Measurements from ENCODE around the gene CCDC85C. TPM values are rescaled to one million over a fixed set of nuclear protein-coding genes. Genes with fewer than 3 reads are reported as not detected.

Gene CCDC85C
- total and polyA plus RNA-seq, 10 of the 15 experiments (the other 5 are each of a cell fraction or from before 2014, with no cell fraction given), result 0.03 to 3.6 (median 1.1) TPM

GRCh38 chr14:99461411-99462085, 142.5 kb downstream of the CCDC85C start:
- SMC1A ChIA-PET (ENCODE audit: uncharacterized antibody, unreplicated experiment), result interaction anchor here (0.6 kb wide), 1 partner anchor 329 kb away, joined by 3 read pairs; no protein-coding TSS in a partner anchor
- TF ChIP-seq EGR1 (IDR thresholded peaks at IDR 0.05; ENCODE audit: borderline replicate concordance in 1 of 2, low read depth in 2 of 2, low read length in 2 of 2) (no peak), SRF (IDR thresholded peaks at IDR 0.05; ENCODE audit: low read depth in 2 of 2, low read length in 2 of 2) (no peak), HDAC6 (IDR thresholded peaks at IDR 0.05; ENCODE audit: unreplicated experiment) (no peak), RAD21 (IDR thresholded peaks at IDR 0.05; ENCODE audit: insufficient read depth, low read depth, low read length) (no peak), NBN (IDR thresholded peaks at IDR 0.05) (no peak), CUX1 (IDR thresholded peaks at IDR 0.05; ENCODE audit: insufficient replicate concordance, low read depth, low read length) (no peak), CEBPB (IDR thresholded peaks at IDR 0.05; ENCODE audit: borderline replicate concordance in 1 of 2, low read depth in 2 of 2, low read length in 2 of 2) (no peak), MTA2 (IDR thresholded peaks at IDR 0.05; ENCODE audit: low read depth) (no peak), IKZF1 (conservative IDR thresholded peaks at IDR 0.05) (no peak), NFXL1 (IDR thresholded peaks at IDR 0.05; ENCODE audit: borderline replicate concordance) (no peak), ASH2L (IDR thresholded peaks at IDR 0.05; ENCODE audit: borderline replicate concordance, low read depth) (no peak), NKRF (conservative IDR thresholded peaks at IDR 0.05) (no peak), USF2 (IDR thresholded peaks at IDR 0.05; ENCODE audit: borderline replicate concordance, low read depth, low read length) (no peak), NRF1 (conservative IDR thresholded peaks at IDR 0.05; ENCODE audit: low read depth, low read length) (no peak), SIN3A (IDR thresholded peaks at IDR 0.05; ENCODE audit: low read depth, low read length) (no peak), YBX1 (IDR thresholded peaks at IDR 0.05) (no peak), LARP7 (IDR thresholded peaks at IDR 0.05) (no peak)

More at GRCh38 chr14:99461411-99462085, 142.5 kb downstream of the CCDC85C start:
- Histone ChIP-seq H2AFZ (ENCODE audit: control insufficient read depth, low read depth, low read length) (no peak overlapping the region), H3K79me2 (ENCODE audit: control insufficient read depth, insufficient read depth, low read length) (no peaks in the 10 kb centered on the region), H3K36me3 (ENCODE audit: control insufficient read depth in 2 of 2, insufficient read depth in 2 of 2, low read length in 1 of 2) (peaks cover 23 to 38% of the 10 kb centered on the region in 2 experiments), H3K27me3 (replicated peaks in 1 of 2; ENCODE audit: control insufficient read depth in 2 of 2, insufficient read depth in 2 of 2, low read length in 1 of 2) (no peaks in the 10 kb centered on the region), H4K20me1 (ENCODE audit: control insufficient read depth, insufficient read depth) (no peaks in the 10 kb centered on the region), H3K27ac (ENCODE audit: control insufficient read depth, insufficient read depth) (no peak overlapping the region), H3K4me3 (no peak overlapping the region), H3K4me2 (ENCODE audit: control insufficient read depth, insufficient read depth) (no peak overlapping the region), H3K9ac (ENCODE audit: control insufficient read depth, insufficient read depth, low read length) (no peak overlapping the region), H3K4me1 (ENCODE audit: control insufficient read depth, insufficient read depth, low read length) (no peaks in the 10 kb centered on the region), H3K9me3 (replicated peaks; ENCODE audit: control insufficient read depth, insufficient read depth, low read length) (no peaks in the 10 kb centered on the region)
- intact Hi-C loops (cut with micrococcal nuclease; ENCODE audit: unreplicated experiment), result no loop called here
- ChIA-PET CTCF (interaction anchor here (1.8 kb wide), 1 partner anchor 46 kb away, joined by 6 read pairs; no protein-coding TSS in a partner anchor), POLR2A (interaction anchor here (1.4 kb wide), 1 partner anchor 8 kb away, joined by 3 read pairs; no protein-coding TSS in a partner anchor), RAD21 (ENCODE audit: unreplicated experiment) (no interaction called here)
- DNase-seq (ENCODE audit: low read depth, low spot score) (no peak), ATAC-seq (no peak), FAIRE-seq (no peak)
- WGBS (ENCODE audit: insufficient coverage, insufficient replicate concordance, low lambda C conversion rate, missing lambda C conversion rate), result 96% methylated on average over 5 of the region's 5 CpGs
- no TSS peak for BruUV-seq (replicated peaks)
- in situ Hi-C loops (cut with MboI), result no loop called here

Data from GM12878 (cell line).